GM12878 (cell line): ENCODE measurements around the gene RASIP1. TPM values are rescaled to one million over a fixed set of nuclear protein-coding genes. Genes with fewer than 3 reads are reported as not detected.

Experiments used
- ATAC-seq: fragments of 200-7000 bp; cut with Tn5 transposase; 3 replicates; pipeline ENCODE4 v1.9.1; 2020; ENCODE audit warnings: mild to moderate bottlenecking, moderate library complexity
- BruUV-seq: library from RNA; stranded (reverse); fragments of 400-500 nt; replicated peaks from 2 replicates; lab custom pipeline; 2021; lab: Mats Ljungman, UMichigan
- CTCF ChIA-PET: fragments of 300-600 bp; sonication (Branson Sonifier 250); formaldehyde crosslinking; extraction: SDS; loops from one replicate; lab custom pipeline; 2021; ENCODE audit warnings: inconsistent platforms; lab: Yijun Ruan, JAX
- POLR2A ChIA-PET: fragments of 350-600 bp; formaldehyde crosslinking; extraction: SDS; loops from one replicate; lab custom pipeline; 2021; ENCODE audit warnings: inconsistent platforms; lab: Charles Lee
- RAD21 ChIA-PET: fragments of 300-600 bp; sonication (Branson Sonifier 250); formaldehyde crosslinking; loops from one replicate; lab custom pipeline; 2023; ENCODE audit warnings: antibody characterized with exemption; ENCODE audit not compliant: unreplicated experiment; lab: Charles Lee
- SMC1A ChIA-PET: fragments of 300-600 bp; sonication (Branson Sonifier 250); formaldehyde crosslinking; loops from one replicate; lab custom pipeline; 2023; ENCODE audit not compliant: unreplicated experiment, uncharacterized antibody; lab: Charles Lee
- DNase-seq: peaks from one replicate; pipeline ENCODE4 v3.0.0-alpha.2; 2011; ENCODE audit warnings: low read depth, low spot score
- FAIRE-seq: peaks from 3 replicates; lab custom pipeline; 2011; peaks lifted over from hg19 to GRCh38; lab: Jason Lieb, UNC
- H2AFZ ChIP-seq: 2 replicates; pipeline ENCODE4 v1.6.0; 2011; ENCODE audit warnings: low read depth, low read length, control low read depth; ENCODE audit not compliant: control insufficient read depth
- H3K27ac ChIP-seq: 2 replicates; pipeline ENCODE4 v1.5.1; 2011; ENCODE audit warnings: control low read depth; ENCODE audit not compliant: control insufficient read depth, insufficient read depth
- H3K27me3 ChIP-seq, 2 experiments: replicated peaks in 1 of 2; 2 replicates each; pipeline versions ENCODE4 v1.6.0 to v1.6.1; 2011; ENCODE audit warnings: low read length in 1 of 2; ENCODE audit not compliant: control insufficient read depth in 2 of 2, insufficient read depth in 2 of 2
- H3K36me3 ChIP-seq, 2 experiments: 2 replicates each; pipeline ENCODE4 v1.5.1; 2011; ENCODE audit warnings: low read length in 1 of 2; ENCODE audit not compliant: control insufficient read depth in 2 of 2, insufficient read depth in 2 of 2
- H3K4me1 ChIP-seq: 2 replicates; pipeline ENCODE4 v1.6.1; 2011; ENCODE audit warnings: mild to moderate bottlenecking, low read length, moderate library complexity, mixed read lengths; ENCODE audit not compliant: control insufficient read depth, insufficient read depth
- H3K4me2 ChIP-seq: 2 replicates; pipeline ENCODE4 v1.6.0; 2011; ENCODE audit warnings: control low read depth; ENCODE audit not compliant: control insufficient read depth, insufficient read depth
- H3K4me3 ChIP-seq: fragments of 200-600 bp; sonication (generic); 2 replicates; pipeline ENCODE4 v1.5.1; 2016
- H3K79me2 ChIP-seq: 2 replicates; pipeline ENCODE4 v1.6.0; 2011; ENCODE audit warnings: low read length; ENCODE audit not compliant: control insufficient read depth, insufficient read depth
- H3K9ac ChIP-seq: 2 replicates; pipeline ENCODE4 v1.8.0; 2011; ENCODE audit warnings: low read length, control low read depth, mixed read lengths; ENCODE audit not compliant: control insufficient read depth, insufficient read depth
- H3K9me3 ChIP-seq: replicated peaks from 3 replicates; pipeline ENCODE4 v1.5.1; 2011; ENCODE audit warnings: mild to moderate bottlenecking, low read length; ENCODE audit not compliant: control insufficient read depth, insufficient read depth
- H4K20me1 ChIP-seq: 2 replicates; pipeline ENCODE4 v1.6.0; 2011; ENCODE audit not compliant: control insufficient read depth, insufficient read depth
- CBFB ChIP-seq: IDR thresholded peaks from 2 replicates; pipeline ENCODE4 v1.6.1; 2016; ENCODE audit warnings: antibody characterized with exemption, low read depth
- CREB1 ChIP-seq: IDR thresholded peaks from 2 replicates; pipeline ENCODE4 v1.6.1; 2012; ENCODE audit warnings: low read depth, mild to moderate bottlenecking, inconsistent platforms
- GABPA ChIP-seq: IDR thresholded peaks from 2 replicates; pipeline ENCODE4 v1.6.1; 2014; ENCODE audit warnings: antibody characterized with exemption, low read depth, mild to moderate bottlenecking, inconsistent platforms
- JUNB ChIP-seq: IDR thresholded peaks from 2 replicates; pipeline ENCODE4 v1.6.1; 2016; ENCODE audit warnings: antibody characterized with exemption, mild to moderate bottlenecking
- SMAD1 ChIP-seq: fragments of 450-650 bp; IDR thresholded peaks from 2 replicates; pipeline ENCODE4 v1.6.1; 2018; ENCODE audit warnings: mild to moderate bottlenecking, low read depth; ENCODE audit not compliant: partially characterized antibody
- TCF3 ChIP-seq: IDR thresholded peaks from 2 replicates; pipeline ENCODE4 v1.6.1; 2012; ENCODE audit warnings: low read depth, mild to moderate bottlenecking, low read length, borderline replicate concordance; ENCODE audit not compliant: insufficient read depth
- WGBS: methylation state at CpG from one replicate; pipeline ENCODE4 v1.1.6; 2016; ENCODE audit warnings: low lambda C conversion rate; ENCODE audit not compliant: insufficient replicate concordance, insufficient coverage; ENCODE audit errors: missing lambda C conversion rate; 5-methylcytosine and 5-hydroxymethylcytosine counted together
- in situ Hi-C: fragments of 300-500 bp; cut with MboI; formaldehyde crosslinking; loops from 9 replicates; pipeline ENCODE4 v1.14.3; 2018; ENCODE audit warnings: mixed read lengths
- intact Hi-C: fragments of 100-400 bp; cut with micrococcal nuclease; formaldehyde crosslinking; loops from one replicate; pipeline ENCODE4 v1.14.2; 2022; ENCODE audit not compliant: unreplicated experiment
- polyA plus RNA-seq, 11 experiments: library from polyadenylated mRNA; depleted of rRNA in 4 of 11; unstranded in 6 of 11; stranded (reverse) in 5 of 11; fragments of >200 nt; fragmentation: Nextera tagmentation in 4 of 11; fragmentation: Illumina TruSeq in 1 of 11; extraction: Ambion mirVana in 4 of 11; extraction: Trizol in 1 of 11; gene quantifications; 1 replicate in 1 of 11; 2 replicates in 10 of 11; pipeline versions ENCODE4 v1.2.1 to v1.2.3, GENCODE V29; 2011 to 2016; ENCODE audit warnings: inconsistent platforms in 2 of 11, missing spikeins in 2 of 11, low read depth in 1 of 11
- total RNA-seq, 4 experiments: library from RNA; depleted of rRNA in 3 of 4; stranded (reverse); fragments of >200 nt in 3 of 4; fragmentation: Illumina TruSeq in 1 of 4; extraction: Trizol in 1 of 4; gene quantifications; 2 replicates each; pipeline versions ENCODE4 v1.2.1 to v1.2.3, GENCODE V29; 2013 to 2021
- TF ChIP-seq, protein P1 (sequence below): fragments of 450-650 bp; IDR thresholded peaks from 2 replicates; pipeline ENCODE4 v1.6.1; 2016; ENCODE audit warnings: mild to moderate bottlenecking

Gene RASIP1
- total and polyA plus RNA-seq, 10 of the 15 experiments (the other 5 are each of a cell fraction or from before 2014, with no cell fraction given) = 0.08 TPM; not detected in 9

GRCh38 chr19:48779636-48780035 lies 39.2 kb upstream of the RASIP1 start:
- H3K9me3 ChIP-seq = no peaks in the 10 kb centered on the region
- POLR2A ChIA-PET = interaction anchor here (0.6 kb wide), 1 partner anchor 145 kb away, joined by 3 read pairs; no protein-coding TSS in a partner anchor
- intact Hi-C loops = loop anchor here (5.0 kb wide), 1 partner anchor 117 kb away; no protein-coding TSS in a partner anchor
- TF ChIP-seq CBFB (no peak), GABPA (no peak), CREB1 (no peak), SMAD1 (no peak), TCF3 (no peak)
- no TSS peak for BruUV-seq
- in situ Hi-C loops = no loop called here
- no peaks in the 10 kb centered on the region for H4K20me1 ChIP-seq
- 72% methylated on average over 1 of the region's 1 CpG for WGBS
- no peak overlapping the region for H3K27ac ChIP-seq
- no peak overlapping the region for H2AFZ ChIP-seq
- no peak overlapping the region for H3K4me3 ChIP-seq
- H3K27me3 ChIP-seq = no peaks in the 10 kb centered on the region
- SMC1A ChIA-PET = interaction anchor here (0.7 to 1.3 kb wide), 4 partner anchors 9 to 64 kb away, joined by 3 to 5 read pairs (median 4); no protein-coding TSS in a partner anchor
- no peaks in the 10 kb centered on the region for H3K36me3 ChIP-seq
- ATAC-seq = peak; percentile 31; the same call in 2 of the 3 replicates
- FAIRE-seq = no peak
- peaks cover 3% of the 10 kb centered on the region; the same call in 1 of the 2 replicates for H3K4me1 ChIP-seq
- CTCF ChIA-PET = interaction anchor here (0.6 to 26.1 kb wide), 4 partner anchors 9 to 972 kb away, joined by 3 to 520 read pairs (median 4); partner anchors contain the start of gene HSD17B14
- H3K9ac ChIP-seq = no peak overlapping the region
- DNase-seq = no peak
- RAD21 ChIA-PET = interaction anchor here (0.6 to 0.7 kb wide), 2 partner anchors 57 to 327 kb away, joined by 3 read pairs; partner anchors contain the start of gene HSD17B14
- no peak overlapping the region for H3K4me2 ChIP-seq
- H3K79me2 ChIP-seq = no peaks in the 10 kb centered on the region

- H4K20me1 ChIP-seq = no peaks in the 10 kb centered on the region
- H3K36me3 ChIP-seq = no peaks in the 10 kb centered on the region
- ChIA-PET CTCF (no interaction called here), RAD21 (no interaction called here), SMC1A (no interaction called here), POLR2A (no interaction called here)
- H3K9me3 ChIP-seq = no peaks in the 10 kb centered on the region
- no peaks in the 10 kb centered on the region for H3K27me3 ChIP-seq
- H3K9ac ChIP-seq = no peak overlapping the region
- no peak overlapping the region for H3K4me2 ChIP-seq
- 71% methylated on average over 12 of the region's 12 CpGs for WGBS
- no peaks in the 10 kb centered on the region for H3K79me2 ChIP-seq
- H3K4me1 ChIP-seq = peaks cover 3% of the 10 kb centered on the region; the same call in 1 of the 2 replicates
- FAIRE-seq = no peak
- DNase-seq = no peak
- no peak overlapping the region for H3K27ac ChIP-seq
- no TSS peak for BruUV-seq
- in situ Hi-C loops = no loop called here
- intact Hi-C loops = no loop called here
- no peak for TF ChIP-seq JUNB
- TF ChIP-seq, protein P1, sequence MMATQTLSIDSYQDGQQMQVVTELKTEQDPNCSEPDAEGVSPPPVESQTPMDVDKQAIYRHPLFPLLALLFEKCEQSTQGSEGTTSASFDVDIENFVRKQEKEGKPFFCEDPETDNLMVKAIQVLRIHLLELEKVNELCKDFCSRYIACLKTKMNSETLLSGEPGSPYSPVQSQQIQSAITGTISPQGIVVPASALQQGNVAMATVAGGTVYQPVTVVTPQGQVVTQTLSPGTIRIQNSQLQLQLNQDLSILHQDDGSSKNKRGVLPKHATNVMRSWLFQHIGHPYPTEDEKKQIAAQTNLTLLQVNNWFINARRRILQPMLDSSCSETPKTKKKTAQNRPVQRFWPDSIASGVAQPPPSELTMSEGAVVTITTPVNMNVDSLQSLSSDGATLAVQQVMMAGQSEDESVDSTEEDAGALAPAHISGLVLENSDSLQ = no peak
- no peak overlapping the region for H2AFZ ChIP-seq
- no peak for ATAC-seq
- H3K4me3 ChIP-seq = no peak overlapping the region
Measured at GRCh38 chr19:48777720-48778119, 37.3 kb upstream of the RASIP1 start.
